ENCODE data around the gene FCHSD2.

Gene FCHSD2

GRCh38 chr11:72939031-72939430 lies 203.1 kb downstream of the FCHSD2 start:
- Histone ChIP-seq H3K27ac (ENCODE audit: extremely low read depth, low read depth, low read length) (no peak overlapping the region), H3K9me3 (ENCODE audit: control insufficient read depth, insufficient read depth, low read depth, low read length) (no peaks in the 10 kb centered on the region), H3K36me3 (ENCODE audit: control insufficient read depth in 2 of 2, insufficient read depth in 1 of 2, low read length in 2 of 2) (no peaks in the 10 kb centered on the region), H3K4me3 (ENCODE audit: low read depth, low read length) (no peak overlapping the region), H3K4me1 (ENCODE audit: control insufficient read depth, insufficient read depth, low read length) (no peaks in the 10 kb centered on the region)
- CTCF ChIA-PET, result interaction anchor here (0.6 to 1.0 kb wide), 3 partner anchors 21 to 203 kb away, joined by 3 to 4 read pairs (median 3); no protein-coding TSS in a partner anchor
- TF ChIP-seq HOXD13 (CRISPR knock-in tag; IDR thresholded peaks at IDR 0.05; ENCODE audit: borderline replicate concordance) (no peak), ZBTB11 (tag by site-specific recombination; conservative IDR thresholded peaks at IDR 0.05; ENCODE audit: low read depth) (no peak), ZNF292 (tag by site-specific recombination; IDR thresholded peaks at IDR 0.05; ENCODE audit: borderline replicate concordance, low read depth) (no peak), YY1 (tag by site-specific recombination; IDR thresholded peaks at IDR 0.05) (no peak)
- POLR2A ChIA-PET, result interaction anchor here (0.7 kb wide), 1 partner anchor 204 kb away, joined by 4 read pairs; no protein-coding TSS in a partner anchor

- H3K4me3 ChIP-seq (ENCODE audit: low read depth, low read length), result no peak overlapping the region
- ChIA-PET POLR2A (no interaction called here), CTCF (no interaction called here)
- H3K4me1 ChIP-seq (ENCODE audit: control insufficient read depth, insufficient read depth, low read length), result no peaks in the 10 kb centered on the region
- H3K36me3 ChIP-seq (ENCODE audit: control insufficient read depth in 2 of 2, insufficient read depth in 1 of 2, low read length in 2 of 2), result no peaks in the 10 kb centered on the region
- TF ChIP-seq ZBTB17 (tag by site-specific recombination; IDR thresholded peaks at IDR 0.05) (no peak), ELK4 (IDR thresholded peaks at IDR 0.05; ENCODE audit: borderline replicate concordance, low read depth, low read length) (no peak), MYNN (tag by site-specific recombination; IDR thresholded peaks at IDR 0.05; ENCODE audit: borderline replicate concordance) (no peak), ZNF518A (tag by site-specific recombination; conservative IDR thresholded peaks at IDR 0.05; ENCODE audit: low read depth) (no peak), ZNF114 (tag by site-specific recombination; IDR thresholded peaks at IDR 0.05) (no peak), ZNF580 (tag by site-specific recombination; IDR thresholded peaks at IDR 0.05) (no peak), CTCF (tag by site-specific recombination; IDR thresholded peaks at IDR 0.05) (no peak), ZNF19 (tag by site-specific recombination; IDR thresholded peaks at IDR 0.05; ENCODE audit: low read depth) (no peak), ZNF354C (tag by site-specific recombination; IDR thresholded peaks at IDR 0.05; ENCODE audit: borderline replicate concordance, low read depth) (no peak), OSR2 (tag by site-specific recombination; IDR thresholded peaks at IDR 0.05) (no peak), ZNF777 (tag by site-specific recombination; IDR thresholded peaks at IDR 0.05; ENCODE audit: borderline replicate concordance) (no peak), ZNF596 (tag by site-specific recombination; IDR thresholded peaks at IDR 0.05) (no peak), TCF7L2 (IDR thresholded peaks at IDR 0.05; ENCODE audit: borderline replicate concordance, low read depth, low read length) (no peak), EGR2 (tag by site-specific recombination; IDR thresholded peaks at IDR 0.05; ENCODE audit: low read depth) (no peak)
- no peaks in the 10 kb centered on the region for H3K9me3 ChIP-seq (ENCODE audit: control insufficient read depth, insufficient read depth, low read depth, low read length)
- H3K27ac ChIP-seq (ENCODE audit: extremely low read depth, low read depth, low read length), result no peak overlapping the region
These were observed 204.7 kb downstream of the FCHSD2 start for GRCh38 chr11:72937439-72937838.

Measured in HEK293 (cell line).